ELF-1 (cell line): ENCODE measurements around the gene CUX1.
A peak's percentile ranks its signal among the peaks of the same experiment; 100 is the strongest.
"Not testable (repeated sequence)": the region's sequence is repeated elsewhere in the genome, so short reads cannot be mapped to it uniquely, and the experiment has no call there.

Experiments used
- DNase-seq: peaks from one replicate; pipeline ENCODE4 v3.0.0-alpha.2; 2016; ENCODE audit warnings: low read depth, low spot score

Gene CUX1

GRCh38 chr7:101826081-101826835, 8.8 kb downstream of the CUX1 start:
- no peak for DNase-seq

GRCh38 chr7:101828301-101829020, 11.0 kb downstream of the CUX1 start:
- no peak for DNase-seq

- DNase-seq: no peak
Observed at GRCh38 chr7:101829374-101829773, 11.9 kb downstream of the CUX1 start.

GRCh38 chr7:101829821-101830220, 12.4 kb downstream of the CUX1 start:
- DNase-seq: no peak

GRCh38 chr7:101831396-101831795, 14.0 kb downstream of the CUX1 start:
- DNase-seq: not testable (repeated sequence)

GRCh38 chr7:101832205-101832631, 14.8 kb downstream of the CUX1 start:
- DNase-seq: no peak

- no peak for DNase-seq
Observed at GRCh38 chr7:101832685-101833375, 15.4 kb downstream of the CUX1 start.

- no peak for DNase-seq
Observed at GRCh38 chr7:101833799-101834198, 16.4 kb downstream of the CUX1 start.

- DNase-seq: no peak
Observed at GRCh38 chr7:101835136-101835535, 17.7 kb downstream of the CUX1 start.

GRCh38 chr7:101837433-101837832, 20.0 kb downstream of the CUX1 start:
- not testable (repeated sequence) for DNase-seq

- peak; percentile 59 for DNase-seq
Observed at GRCh38 chr7:101838837-101839483, 21.5 kb downstream of the CUX1 start.

- DNase-seq: no peak
Observed at GRCh38 chr7:101841328-101841727, 23.9 kb downstream of the CUX1 start.

- DNase-seq: no peak
Observed at GRCh38 chr7:101843293-101844271, 26.2 kb downstream of the CUX1 start.

- no peak for DNase-seq
Observed at GRCh38 chr7:101845974-101846373, 28.5 kb downstream of the CUX1 start.

GRCh38 chr7:101846800-101847538, 29.5 kb downstream of the CUX1 start:
- no peak for DNase-seq

GRCh38 chr7:101848208-101848951, 31.0 kb downstream of the CUX1 start:
- no peak for DNase-seq

GRCh38 chr7:101849314-101849713, 31.9 kb downstream of the CUX1 start:
- DNase-seq: not testable (repeated sequence)

- not testable (repeated sequence) for DNase-seq
Observed at GRCh38 chr7:101852364-101852763, 34.9 kb downstream of the CUX1 start.

- DNase-seq: no peak
Observed at GRCh38 chr7:101853684-101854083, 36.3 kb downstream of the CUX1 start.
